Right lung (tissue), 5 donors: Measurements from ENCODE around the gene DPYD. TPM values are rescaled to one million over a fixed set of nuclear protein-coding genes. Genes with fewer than 3 reads are reported as not detected.

Experiments
- DNase-seq, 2 donors: peaks; one replicate each; pipeline ENCODE4 v3.0.0-alpha.2; 2013
- polyA plus RNA-seq, 5 donors: library from polyadenylated mRNA; unstranded; fragments of 120-200 nt; gene quantifications; one replicate each; pipeline versions ENCODE4 v1.2.1 to v1.2.3, GENCODE V29; 2013; ENCODE audit warnings: inconsistent platforms in 1 of 5, low replicate concordance in 1 of 5; ENCODE audit not compliant: insufficient read length in 5 of 5, insufficient read depth in 1 of 5

DPYD gene
- polyA plus RNA-seq, 5 donors: 19.1 to 33.5 (median 25.1) TPM

- no peak for DNase-seq
These were observed 708.2 kb downstream of the DPYD start for GRCh38 chr1:97212671-97213070.

- DNase-seq: no peak
These were observed 710.5 kb downstream of the DPYD start for GRCh38 chr1:97210307-97210706.

GRCh38 chr1:97209381-97209957 lies 711.4 kb downstream of the DPYD start:
- DNase-seq: no peak

- DNase-seq: no peak
These were observed 713.0 kb downstream of the DPYD start for GRCh38 chr1:97207868-97208267.

GRCh38 chr1:97204468-97204867 lies 716.4 kb downstream of the DPYD start:
- DNase-seq: no peak

GRCh38 chr1:97202481-97203380 lies 718.1 kb downstream of the DPYD start:
- no peak for DNase-seq

- no peak for DNase-seq
These were observed 719.2 kb downstream of the DPYD start for GRCh38 chr1:97201641-97202040.

GRCh38 chr1:97200595-97200994 lies 720.2 kb downstream of the DPYD start:
- DNase-seq: no peak

- DNase-seq: no peak
These were observed 723.9 kb downstream of the DPYD start for GRCh38 chr1:97196825-97197516.

- no peak for DNase-seq
These were observed 727.8 kb downstream of the DPYD start for GRCh38 chr1:97192872-97193572.

GRCh38 chr1:97190326-97190725 lies 730.5 kb downstream of the DPYD start:
- no peak for DNase-seq

- no peak for DNase-seq
These were observed 734.5 kb downstream of the DPYD start for GRCh38 chr1:97186381-97186780.

- no peak for DNase-seq
These were observed 746.7 kb downstream of the DPYD start for GRCh38 chr1:97174039-97174704.

- no peak for DNase-seq
These were observed 750.5 kb downstream of the DPYD start for GRCh38 chr1:97170300-97170699.

- no peak for DNase-seq
These were observed 752.8 kb downstream of the DPYD start for GRCh38 chr1:97168056-97168455.

- DNase-seq: no peak
These were observed 753.6 kb downstream of the DPYD start for GRCh38 chr1:97167246-97167645.

GRCh38 chr1:97166626-97167025 lies 754.2 kb downstream of the DPYD start:
- no peak for DNase-seq

GRCh38 chr1:97164276-97164639 lies 756.6 kb downstream of the DPYD start:
- no peak for DNase-seq

GRCh38 chr1:97163591-97164275 lies 757.1 kb downstream of the DPYD start:
- no peak for DNase-seq

GRCh38 chr1:97160818-97161217 lies 760.0 kb downstream of the DPYD start:
- peak; percentile 37 to 38 for DNase-seq

- DNase-seq: no peak
These were observed 761.5 kb downstream of the DPYD start for GRCh38 chr1:97159342-97159741.
